Bronchial epithelial cell (primary cell): ENCODE measurements around the gene RAD21L1. TPM values are rescaled to one million over a fixed set of nuclear protein-coding genes. Genes with fewer than 3 reads are reported as not detected.

ENCODE experiments used
- DNase-seq: peaks from one replicate; pipeline ENCODE4 v3.0.0-alpha.2; 2010; ENCODE audit warnings: low read depth
- FAIRE-seq: peaks from 2 replicates; lab custom pipeline; 2011; peaks lifted over from hg19 to GRCh38; lab: Jason Lieb, UNC
- H3K27me3 ChIP-seq: 2 replicates; pipeline ENCODE4 v1.5.1; 2011; ENCODE audit warnings: low read length; ENCODE audit not compliant: control insufficient read depth, insufficient read depth
- H3K36me3 ChIP-seq: 2 replicates; pipeline ENCODE4 v1.5.1; 2011; ENCODE audit warnings: low read length; ENCODE audit not compliant: control insufficient read depth, insufficient read depth
- H3K4me3 ChIP-seq: 2 replicates; pipeline ENCODE4 v1.5.1; 2011; ENCODE audit warnings: mild to moderate bottlenecking, low read depth, low read length, control low read depth
- total RNA-seq: library from RNA; depleted of rRNA; stranded (reverse); fragments of >200 nt; gene quantifications from 2 replicates; pipeline ENCODE4 v1.2.1, GENCODE V29; 2014
- TF ChIP-seq, protein P1 (sequence below): IDR thresholded peaks from 2 replicates; pipeline ENCODE4 v1.5.1; 2011; ENCODE audit warnings: mild to moderate bottlenecking, moderate library complexity, low read length, control low read depth, inconsistent platforms; ENCODE audit not compliant: insufficient read depth, severe bottlenecking

The RAD21L1 gene
- total RNA-seq, 1 donor from 2014 or later, result under 0.01 TPM

DNA sequence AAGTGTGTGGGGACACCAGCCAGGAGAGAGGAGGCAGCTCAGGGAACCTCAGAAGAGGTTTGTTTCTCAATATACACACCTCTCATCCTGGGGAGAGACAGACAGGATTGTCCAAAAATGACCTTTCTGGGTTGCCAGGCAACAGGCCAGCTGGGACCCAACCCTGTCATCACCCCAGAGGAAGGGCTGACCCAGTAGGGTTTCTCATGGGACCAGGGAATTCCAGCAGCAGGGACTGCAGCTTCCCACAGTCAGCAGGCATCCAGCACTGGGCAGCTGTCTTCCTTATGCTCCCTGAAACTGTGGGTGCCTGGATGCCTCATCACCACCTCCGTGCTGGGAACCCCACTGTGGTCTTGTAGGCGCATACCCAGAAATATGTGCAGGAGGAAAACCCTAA lies 21.3 kb upstream of the RAD21L1 start:
- TF ChIP-seq, protein P1, sequence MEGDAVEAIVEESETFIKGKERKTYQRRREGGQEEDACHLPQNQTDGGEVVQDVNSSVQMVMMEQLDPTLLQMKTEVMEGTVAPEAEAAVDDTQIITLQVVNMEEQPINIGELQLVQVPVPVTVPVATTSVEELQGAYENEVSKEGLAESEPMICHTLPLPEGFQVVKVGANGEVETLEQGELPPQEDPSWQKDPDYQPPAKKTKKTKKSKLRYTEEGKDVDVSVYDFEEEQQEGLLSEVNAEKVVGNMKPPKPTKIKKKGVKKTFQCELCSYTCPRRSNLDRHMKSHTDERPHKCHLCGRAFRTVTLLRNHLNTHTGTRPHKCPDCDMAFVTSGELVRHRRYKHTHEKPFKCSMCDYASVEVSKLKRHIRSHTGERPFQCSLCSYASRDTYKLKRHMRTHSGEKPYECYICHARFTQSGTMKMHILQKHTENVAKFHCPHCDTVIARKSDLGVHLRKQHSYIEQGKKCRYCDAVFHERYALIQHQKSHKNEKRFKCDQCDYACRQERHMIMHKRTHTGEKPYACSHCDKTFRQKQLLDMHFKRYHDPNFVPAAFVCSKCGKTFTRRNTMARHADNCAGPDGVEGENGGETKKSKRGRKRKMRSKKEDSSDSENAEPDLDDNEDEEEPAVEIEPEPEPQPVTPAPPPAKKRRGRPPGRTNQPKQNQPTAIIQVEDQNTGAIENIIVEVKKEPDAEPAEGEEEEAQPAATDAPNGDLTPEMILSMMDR, result no peak
- Histone ChIP-seq H3K27me3 (peaks cover 3% of the 10 kb centered on the region), H3K36me3 (no peaks in the 10 kb centered on the region), H3K4me3 (no peak overlapping the region)
- FAIRE-seq (no peak), DNase-seq (no peak)

DNA sequence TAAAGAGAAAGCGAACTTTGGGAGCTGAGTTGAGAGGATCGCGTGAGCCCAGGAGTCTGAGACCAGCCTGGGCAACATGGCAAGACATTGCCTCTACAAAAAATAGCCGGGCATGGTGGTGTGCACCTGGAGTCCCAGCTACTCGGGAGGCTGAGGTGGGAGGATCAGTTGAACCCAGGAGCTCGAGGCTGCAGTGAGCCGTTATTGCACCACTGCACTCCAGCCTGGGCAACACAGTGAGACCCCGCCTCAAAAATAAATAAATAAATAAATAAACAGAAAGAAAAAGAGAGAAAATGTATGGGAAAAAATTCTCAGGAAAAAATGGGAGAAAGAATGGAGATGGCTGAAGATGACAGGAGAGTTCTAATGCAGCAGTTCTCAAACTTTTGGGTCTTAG lies 20.0 kb upstream of the RAD21L1 start:
- FAIRE-seq, result no peak
- Histone ChIP-seq H3K36me3 (no peaks in the 10 kb centered on the region), H3K27me3 (peaks cover 3% of the 10 kb centered on the region), H3K4me3 (no peak overlapping the region)
- no peak for DNase-seq
- TF ChIP-seq, protein P1, result no peak

DNA sequence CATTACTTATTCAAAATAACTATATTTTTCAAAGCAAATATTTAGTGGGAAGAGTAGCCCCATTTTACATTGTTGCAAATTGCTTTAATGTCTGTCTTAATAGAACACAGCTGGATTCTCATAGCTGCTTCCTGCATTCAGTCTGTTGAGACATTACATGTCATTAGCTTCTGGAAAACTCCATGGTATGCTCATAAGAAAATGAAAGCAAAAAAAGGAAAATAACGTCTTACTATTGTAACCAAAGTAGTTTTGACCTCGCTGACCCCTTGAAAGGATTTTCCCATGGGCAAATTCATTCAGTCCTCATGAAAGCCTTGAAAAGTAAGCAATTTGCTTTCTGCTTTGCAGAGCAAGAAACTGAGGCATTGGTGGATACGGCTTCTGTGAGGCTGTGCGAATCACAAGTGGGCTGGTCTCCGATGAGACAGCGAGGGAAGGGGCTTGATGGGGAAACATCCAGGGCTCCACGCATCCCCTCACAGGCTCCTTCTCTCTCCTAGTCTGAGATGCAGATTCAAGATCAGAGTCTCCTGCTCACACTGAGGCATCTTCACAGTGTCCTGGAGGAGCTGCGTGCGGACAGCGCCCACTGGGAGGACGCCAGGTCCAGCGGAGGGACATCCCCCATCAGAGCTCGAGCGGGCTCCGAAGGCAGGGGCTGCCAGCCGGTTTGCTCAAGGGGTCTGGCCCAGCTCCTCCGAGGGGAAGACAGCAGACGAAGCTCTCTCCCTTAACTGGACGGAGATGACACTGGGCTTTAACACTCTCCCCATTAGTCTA lies 19.3 kb upstream of the RAD21L1 start:
- H3K4me3 ChIP-seq, result no peak overlapping the region
- FAIRE-seq (no peak), DNase-seq (no peak)
- TF ChIP-seq, protein P1, result no peak
- H3K27me3 ChIP-seq, result peaks cover 3% of the 10 kb centered on the region
- H3K36me3 ChIP-seq, result no peaks in the 10 kb centered on the region

DNA sequence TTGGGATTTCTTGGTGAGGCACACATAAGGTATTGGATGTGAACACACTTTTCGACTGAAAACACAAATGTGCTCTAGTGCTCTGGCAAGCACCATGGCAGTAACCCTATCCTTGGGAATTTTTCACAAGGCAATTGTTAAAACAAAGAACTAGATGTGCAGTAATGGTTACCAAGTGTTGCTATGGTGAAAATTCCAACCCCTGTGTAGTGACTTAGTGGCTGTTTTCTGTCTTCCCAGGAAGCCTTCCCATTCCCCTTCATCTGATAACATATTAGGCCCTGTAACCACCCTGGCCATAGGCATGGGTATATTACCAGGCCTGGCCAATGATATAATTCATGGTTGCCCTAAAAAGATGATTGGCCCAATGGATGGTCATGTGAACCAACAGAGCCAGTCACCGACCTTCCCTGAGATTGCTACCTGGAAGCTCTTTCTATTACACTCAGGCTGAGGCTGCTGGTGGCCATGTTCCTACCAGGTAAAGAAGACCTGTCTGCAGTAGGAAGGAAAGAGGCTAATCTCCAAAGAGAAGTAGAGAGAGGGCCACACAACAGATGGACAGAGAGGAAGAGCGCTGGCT lies 18.5 kb upstream of the RAD21L1 start:
- TF ChIP-seq, protein P1, result no peak
- Histone ChIP-seq H3K27me3 (peaks cover 3% of the 10 kb centered on the region), H3K36me3 (no peaks in the 10 kb centered on the region), H3K4me3 (no peak overlapping the region)
- FAIRE-seq (no peak), DNase-seq (no peak)

DNA sequence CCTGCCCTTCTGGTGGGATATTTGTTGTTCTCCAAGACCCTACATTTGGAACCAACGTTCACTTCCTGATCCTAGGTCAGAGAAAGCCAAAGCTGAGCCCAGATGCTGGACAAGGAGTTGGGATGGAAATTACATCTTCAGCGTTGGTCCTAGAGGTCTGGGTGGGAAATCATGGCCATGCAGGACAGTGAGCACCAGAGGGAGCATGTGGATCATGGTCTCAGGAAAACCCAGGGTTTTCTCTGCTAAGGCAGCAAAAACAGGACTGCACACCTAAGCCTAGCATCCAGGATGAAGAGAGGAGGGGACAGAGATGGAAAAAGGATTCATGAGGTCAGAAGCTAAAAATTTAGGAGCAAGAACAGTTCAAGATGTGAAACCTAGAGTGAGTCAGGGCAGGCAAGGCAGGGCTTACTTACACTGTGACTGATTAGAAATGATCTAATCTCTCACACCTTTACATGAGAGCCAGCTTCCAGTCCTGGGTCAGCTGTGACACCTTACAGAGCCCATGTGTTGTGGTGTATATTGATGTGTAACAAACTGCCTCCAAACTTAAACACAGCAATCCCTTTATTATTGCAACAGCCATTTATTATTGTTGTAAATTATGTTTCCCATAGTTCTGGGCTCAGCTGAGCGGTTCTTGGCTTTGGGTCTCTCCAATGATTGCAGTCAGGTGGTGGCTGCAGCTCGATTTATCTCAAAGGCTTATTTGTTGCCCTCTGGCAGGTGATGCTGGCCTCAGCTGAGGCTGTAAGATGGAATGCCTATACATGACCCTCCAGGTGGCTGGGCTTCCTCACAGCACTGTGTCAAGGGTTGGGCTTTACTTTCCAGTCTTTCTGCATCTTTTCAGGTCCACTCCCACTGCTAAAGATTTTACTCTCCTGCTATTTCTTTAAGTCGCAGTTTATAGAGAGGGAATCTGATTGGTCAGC lies 16.1 kb upstream of the RAD21L1 start:
- Histone ChIP-seq H3K36me3 (no peaks in the 10 kb centered on the region), H3K4me3 (no peak overlapping the region), H3K27me3 (peaks cover 3% of the 10 kb centered on the region)
- FAIRE-seq, result no peak
- DNase-seq, result peak; percentile 31
- TF ChIP-seq, protein P1, result no peak
